HG02852 (cell line): Measurements from ENCODE around the gene MARCHF10.

Experiments
- ATAC-seq: cut with Tn5 transposase; IDR thresholded peaks from one replicate; pipeline ENCODE4 v1.9.1; 2021; ENCODE audit warnings: mild to moderate bottlenecking, moderate library complexity; ENCODE audit not compliant: unreplicated experiment

The MARCHF10 gene

DNA sequence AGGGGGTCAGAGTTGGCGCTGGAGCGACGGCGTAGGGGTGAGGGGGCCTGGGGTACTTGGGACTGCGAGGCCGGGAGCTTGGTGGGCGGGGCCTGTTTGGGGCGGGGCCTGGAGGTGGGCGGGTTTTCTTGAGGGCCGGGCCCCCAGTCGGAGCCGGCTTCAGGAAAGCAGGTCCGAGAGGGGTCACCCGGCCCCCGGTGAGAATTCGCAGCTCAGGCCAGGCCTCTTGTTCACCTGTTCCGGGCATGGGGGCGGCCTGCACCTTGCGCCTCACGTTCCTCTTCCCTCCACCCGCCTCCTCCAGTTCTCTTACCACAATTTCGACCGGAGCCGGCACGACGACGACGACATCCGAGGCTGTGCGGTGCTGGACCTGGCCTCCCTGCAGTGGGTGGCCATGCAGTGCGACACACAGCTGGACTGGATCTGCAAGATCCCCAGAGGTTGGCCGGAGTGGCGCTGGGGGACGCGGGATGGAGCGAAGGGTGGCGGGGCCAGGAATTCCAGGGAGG, 128.2 kb downstream of the MARCHF10 start:
- ATAC-seq: no peak

DNA sequence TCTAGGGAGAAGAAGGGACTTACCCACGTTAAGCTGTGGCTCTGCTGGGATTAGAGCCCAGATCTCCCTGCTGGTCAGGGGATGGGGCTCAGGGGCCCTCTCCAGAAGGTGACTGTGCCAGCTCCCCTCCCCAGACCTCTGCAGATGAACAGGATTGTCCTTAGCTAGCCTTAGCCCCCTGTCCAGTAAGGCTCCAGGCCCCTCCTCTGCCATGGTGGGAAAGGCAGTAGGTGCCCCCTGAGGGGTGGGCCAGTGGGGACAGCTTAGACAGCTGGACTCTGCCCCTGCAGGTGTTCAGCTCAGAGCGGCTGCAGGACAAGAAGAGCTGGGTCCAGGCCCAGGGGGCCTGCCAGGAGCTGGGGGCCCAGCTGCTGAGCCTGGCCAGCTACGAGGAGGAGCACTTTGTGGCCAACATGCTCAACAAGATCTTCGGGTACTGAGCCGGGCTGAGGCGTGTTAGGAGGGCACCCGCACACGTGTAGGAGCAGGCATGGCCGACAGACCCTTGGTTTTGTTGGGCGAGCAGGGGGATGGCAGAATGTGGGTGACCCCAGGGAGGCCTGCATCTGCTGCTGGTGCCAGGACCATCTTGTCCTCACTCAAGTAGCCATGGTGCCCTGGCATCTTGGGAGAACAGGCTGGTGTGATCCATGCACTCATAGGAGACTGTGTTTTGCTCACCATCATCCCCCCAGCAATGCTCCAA, 129.7 kb downstream of the MARCHF10 start:
- ATAC-seq: no peak

DNA sequence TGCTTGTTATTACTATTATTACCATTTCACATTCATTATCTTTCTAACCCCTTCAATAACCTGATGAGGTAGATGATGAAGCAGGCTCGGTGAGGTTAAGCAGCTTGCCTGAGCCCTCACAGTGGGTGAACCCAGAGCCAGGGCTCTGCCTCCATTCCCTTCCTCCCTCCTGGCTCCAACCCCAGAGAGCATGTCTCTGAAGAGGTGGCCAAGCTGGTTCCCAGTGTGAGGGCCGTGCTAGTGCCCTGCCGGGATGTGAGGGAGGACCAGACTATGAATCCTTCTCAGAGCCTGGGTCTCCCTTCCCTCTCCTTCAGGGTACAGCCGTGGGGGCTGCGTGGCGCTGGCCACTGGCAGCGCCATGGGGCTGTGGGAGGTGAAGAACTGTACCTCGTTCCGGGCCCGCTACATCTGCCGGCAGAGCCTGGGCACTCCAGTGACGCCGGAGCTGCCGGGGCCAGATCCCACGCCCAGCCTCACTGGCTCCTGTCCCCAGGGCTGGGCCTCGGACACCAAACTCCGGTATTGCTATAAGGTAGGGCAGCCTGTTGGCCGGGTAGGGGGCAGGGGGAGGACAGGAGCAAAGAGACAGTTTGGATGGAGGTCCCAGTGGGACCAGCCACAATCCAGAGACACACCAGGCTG, 131.0 kb downstream of the MARCHF10 start:
- ATAC-seq: no peak

DNA sequence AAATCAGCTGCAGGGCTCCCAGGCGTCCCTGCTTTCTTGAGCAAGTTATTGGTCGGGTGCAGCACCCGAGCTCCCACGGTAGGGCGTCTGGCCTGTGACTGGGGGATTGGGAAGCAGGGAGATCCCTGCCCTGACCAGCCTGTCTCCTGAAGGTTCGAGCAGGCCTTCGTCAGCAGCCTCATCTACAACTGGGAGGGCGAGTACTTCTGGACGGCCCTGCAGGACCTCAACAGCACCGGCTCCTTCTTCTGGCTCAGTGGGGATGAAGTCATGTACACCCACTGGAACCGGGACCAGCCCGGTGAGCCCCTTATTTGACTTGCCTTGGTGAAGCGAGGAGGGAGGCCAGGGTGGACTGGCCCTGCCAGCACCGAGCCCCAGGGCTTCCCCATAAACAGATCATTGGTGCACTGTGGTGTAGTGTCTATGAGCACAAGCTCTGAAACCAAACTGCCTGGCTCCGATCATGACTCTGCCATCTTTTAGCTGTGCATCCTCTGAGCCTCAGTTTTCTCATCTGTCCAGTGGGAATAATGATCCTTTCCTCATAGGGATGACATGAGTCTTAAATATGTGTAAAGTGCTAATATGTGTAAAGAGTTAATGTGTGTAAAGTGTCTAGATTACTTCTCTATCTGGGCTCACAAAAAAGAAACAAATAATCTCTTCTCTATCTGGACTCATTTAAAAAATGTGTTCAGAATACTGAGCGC, 131.7 kb downstream of the MARCHF10 start:
- ATAC-seq: no peak

DNA sequence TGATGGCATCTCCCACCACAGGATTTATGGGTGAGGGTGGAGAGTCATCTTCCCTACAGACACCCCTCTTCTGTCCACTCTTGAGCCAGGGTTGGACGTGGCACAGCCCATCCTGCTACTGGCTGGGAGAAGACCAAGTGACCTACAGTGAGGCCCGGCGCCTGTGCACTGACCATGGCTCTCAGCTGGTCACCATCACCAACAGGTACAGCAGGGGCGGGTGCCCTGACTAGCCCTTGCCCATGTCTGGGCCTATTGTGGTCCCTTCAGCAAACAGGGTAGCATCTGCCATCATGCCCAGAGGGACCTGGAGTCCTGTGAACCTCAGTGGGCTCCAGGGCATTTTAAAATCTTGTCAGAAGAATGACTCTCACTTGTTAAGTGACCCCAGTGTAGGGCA, 132.4 kb downstream of the MARCHF10 start:
- no peak for ATAC-seq

DNA sequence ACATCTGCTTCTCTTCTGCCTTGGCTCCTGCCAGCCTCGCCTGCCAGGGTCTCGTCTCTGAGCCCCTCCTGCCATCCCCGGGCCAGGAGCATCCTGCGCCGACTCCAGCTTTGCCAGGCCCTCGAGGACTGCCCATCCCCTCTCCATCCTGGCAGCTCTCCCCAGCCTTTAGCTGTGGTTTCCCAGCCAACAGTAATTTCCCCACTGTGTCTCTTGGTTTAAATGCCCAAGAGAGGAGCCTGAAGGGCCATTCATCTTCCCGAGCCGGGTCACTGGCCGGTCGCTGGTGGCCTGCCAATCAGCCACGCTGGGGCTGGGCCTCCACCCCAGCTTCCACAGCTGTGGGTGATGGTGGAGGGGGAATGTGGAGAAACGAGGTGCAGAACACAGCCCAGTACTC, 132.9 kb downstream of the MARCHF10 start:
- ATAC-seq: no peak

DNA sequence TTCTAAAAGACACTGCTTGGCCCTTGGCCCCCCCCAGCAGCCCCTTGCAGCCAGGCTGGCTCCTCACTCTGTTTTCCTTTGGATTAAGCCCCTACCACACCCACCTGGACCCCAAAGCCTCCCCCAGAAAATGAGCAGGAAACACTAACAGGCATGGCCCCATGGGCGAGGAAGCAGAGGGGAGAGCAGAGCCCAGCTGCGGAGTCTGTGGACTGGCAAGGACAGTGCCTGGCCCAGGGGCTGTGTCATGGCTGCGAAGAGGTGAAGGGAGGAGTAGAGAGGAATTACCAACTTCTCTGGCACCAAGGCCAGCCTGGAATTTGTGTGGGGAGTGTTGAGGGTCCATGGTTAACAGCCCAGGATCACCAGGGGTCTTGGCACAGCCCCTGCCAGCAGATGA, 133.3 kb downstream of the MARCHF10 start:
- ATAC-seq: no peak

DNA sequence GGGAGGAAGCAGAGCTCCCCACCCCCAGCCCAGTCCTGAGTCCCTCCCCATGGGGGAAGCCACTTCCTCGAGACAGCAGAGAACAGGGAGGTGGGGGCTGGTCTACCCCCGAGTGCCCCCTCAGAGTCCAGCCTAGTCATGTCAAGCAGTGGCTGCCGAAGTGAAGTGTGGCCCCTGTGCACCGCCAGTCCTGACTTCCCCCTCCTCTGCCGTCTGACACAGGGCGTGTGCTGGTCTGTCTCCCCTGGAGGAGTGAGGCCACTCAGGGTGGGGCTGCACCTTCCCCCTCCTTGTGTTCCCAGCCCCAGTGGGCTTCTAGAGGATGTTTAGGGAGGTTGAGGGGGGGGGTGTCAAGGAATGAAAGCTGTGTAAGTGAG, 133.8 kb downstream of the MARCHF10 start:
- ATAC-seq: no peak

DNA sequence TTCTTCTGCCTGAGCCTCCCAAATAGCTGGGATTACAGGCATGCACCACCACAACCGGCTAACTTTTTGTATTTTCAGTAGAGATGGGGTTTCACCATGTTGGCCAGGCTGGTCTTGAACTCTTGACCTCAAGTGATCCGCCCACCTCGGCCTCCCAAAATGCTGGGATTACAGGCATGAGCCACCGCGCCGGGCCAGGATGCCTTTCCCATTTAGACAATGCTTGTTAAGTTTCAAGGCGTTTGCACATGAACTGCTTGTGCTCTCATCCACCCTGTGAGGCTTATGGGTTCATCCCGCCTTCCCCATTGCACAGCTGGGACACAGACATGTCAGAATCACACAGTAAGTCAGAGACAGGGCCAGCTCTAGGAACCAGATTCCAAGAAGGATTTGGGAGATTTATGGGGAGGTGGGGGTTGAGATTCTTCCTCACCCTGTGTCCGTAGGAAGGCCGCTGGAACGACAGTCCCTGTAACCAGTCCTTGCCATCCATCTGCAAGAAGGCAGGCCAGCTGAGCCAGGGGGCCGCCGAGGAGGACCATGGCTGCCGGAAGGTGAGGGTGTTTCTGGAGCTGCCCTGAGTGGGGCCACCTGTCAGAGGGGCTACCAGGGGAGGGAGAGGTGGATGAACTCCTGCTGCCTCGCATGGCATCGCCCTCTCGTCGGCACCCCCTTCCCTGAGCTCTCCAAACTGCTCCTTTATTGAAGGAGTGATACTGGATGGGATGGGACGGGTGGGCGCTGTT, 134.3 kb downstream of the MARCHF10 start:
- no peak for ATAC-seq

DNA sequence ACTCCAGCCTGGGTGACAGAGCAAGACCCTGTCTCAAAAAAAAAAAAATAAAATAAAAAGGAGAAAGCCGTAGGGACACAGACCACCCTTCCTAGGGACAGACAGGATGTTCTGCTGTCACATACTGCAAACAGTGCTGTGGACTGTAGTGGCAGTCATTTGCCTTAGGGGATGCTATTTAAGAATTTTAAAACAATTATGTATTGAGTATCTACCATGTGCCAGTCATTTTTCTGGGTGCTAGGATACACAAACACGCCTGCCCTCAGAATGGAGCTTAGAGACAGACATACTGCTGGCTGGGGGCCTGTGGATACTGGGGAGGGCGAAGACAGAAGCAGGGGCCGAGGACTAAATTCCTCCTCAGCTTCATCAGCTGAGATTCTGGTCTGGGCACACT, 135.2 kb downstream of the MARCHF10 start:
- ATAC-seq: no peak

DNA sequence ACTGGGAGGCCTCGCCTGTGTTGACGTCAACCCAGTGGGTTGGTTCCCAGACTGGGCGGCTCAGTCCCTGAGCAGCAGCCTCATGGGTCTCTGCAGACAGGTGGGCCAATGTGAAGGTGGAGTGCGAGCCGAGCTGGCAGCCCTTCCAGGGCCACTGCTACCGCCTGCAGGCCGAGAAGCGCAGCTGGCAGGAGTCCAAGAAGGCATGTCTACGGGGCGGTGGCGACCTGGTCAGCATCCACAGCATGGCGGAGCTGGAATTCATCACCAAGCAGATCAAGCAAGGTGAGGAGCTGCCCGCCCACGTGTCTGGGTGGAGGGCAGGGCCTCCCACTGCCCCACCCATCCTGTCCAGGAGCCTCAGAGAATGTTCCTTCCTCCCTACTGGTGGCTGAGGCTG, 136.6 kb downstream of the MARCHF10 start:
- ATAC-seq: no peak

DNA sequence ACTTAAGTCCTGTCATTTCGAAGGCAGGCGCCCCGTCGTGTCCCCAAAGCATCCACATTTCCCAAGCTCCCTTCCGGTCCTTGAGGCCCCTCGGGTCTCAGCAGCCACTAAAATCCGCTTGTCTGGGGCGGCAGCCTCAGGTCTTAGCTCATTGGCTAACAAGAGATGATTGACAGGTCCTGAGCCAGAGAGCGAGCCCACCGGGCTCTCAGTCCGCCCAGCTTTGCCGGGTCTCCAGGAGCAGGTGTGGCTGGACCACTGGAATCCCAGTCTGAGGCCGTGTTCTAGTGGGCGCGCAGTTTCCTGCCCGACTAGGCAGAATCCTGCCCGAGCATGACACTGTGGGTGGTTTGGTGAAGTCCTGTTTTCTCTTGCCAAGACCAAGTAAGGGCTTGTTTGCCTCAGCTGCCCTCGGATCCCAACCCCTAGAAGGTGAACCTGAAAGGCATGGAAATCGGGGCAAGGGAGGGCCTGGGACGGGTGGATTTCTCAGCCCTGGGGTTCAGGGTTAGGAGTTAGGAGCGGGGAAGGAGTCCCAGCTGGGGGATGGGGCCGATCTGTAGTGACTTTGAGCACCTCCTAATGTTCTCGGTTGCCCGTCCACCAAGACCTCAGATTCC, 137.8 kb downstream of the MARCHF10 start:
- ATAC-seq: no peak

DNA sequence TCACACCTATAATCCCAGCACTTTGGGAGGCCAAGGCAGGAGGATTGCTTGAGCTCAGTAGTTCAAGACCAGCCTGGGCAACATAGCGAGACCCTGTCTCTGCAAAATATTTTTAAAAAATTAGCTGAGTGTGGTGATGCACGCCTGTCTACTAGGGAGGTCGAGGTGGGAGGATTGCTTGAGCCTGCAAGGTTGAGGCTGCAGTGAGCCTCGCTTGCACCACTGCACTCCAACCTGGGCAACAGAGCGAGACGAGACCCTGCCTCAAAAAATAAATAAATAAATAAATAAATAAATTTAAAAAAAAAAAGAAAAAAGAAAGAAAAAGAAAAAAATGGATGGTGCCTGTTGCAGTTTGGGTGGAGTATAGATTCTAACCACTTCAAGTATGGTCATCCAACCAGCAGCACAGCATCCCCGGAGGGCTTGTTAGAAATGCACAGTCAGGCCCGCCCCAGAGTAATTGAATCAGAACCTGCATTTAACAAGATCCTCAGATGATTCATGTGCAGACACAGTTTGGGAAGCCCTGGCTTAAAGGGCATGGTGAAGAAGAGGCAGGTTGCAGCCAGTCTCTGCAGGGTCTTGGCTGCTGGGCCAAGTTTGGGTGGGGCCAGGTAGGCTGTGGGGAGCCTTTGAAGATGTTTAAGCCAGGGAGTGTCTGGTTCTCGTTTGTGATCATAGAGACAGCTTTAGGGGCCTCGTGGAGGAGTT, 139.9 kb downstream of the MARCHF10 start:
- ATAC-seq: no peak

DNA sequence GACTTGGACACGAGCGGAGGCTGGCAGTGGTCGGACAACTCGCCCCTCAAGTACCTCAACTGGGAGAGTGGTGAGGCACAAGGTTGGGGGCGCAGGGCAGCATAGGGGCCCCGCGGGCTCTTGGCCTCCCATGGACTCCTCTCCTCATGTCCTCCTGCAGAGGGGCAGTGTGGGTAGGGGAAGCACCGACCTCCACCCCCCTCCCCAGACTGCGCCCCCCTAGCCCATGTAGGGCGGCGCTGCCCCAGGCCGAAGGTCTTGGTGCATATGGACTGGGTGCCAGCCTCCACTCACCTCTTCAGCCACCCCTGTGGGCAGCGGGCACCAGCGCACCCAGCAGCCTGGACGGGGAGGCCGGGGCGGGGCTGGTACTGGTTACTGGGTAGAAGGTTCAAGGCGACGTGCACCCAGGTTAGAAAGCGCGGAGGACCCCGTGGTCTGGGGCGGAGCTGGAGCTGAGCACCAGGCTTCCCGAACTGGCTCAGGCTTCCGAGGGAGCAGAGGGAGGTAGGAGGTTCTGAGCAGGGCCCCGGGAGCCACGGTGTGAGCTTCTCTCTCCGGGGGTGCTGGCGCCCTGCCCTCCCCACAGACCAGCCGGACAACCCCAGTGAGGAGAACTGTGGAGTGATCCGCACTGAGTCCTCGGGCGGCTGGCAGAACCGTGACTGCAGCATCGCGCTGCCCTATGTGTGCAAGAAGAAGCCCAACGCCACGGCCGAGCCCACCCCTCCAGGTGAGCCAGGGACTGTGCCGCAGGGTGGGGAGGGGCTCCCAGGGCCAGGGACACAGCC, 141.1 kb downstream of the MARCHF10 start:
- no peak for ATAC-seq

DNA sequence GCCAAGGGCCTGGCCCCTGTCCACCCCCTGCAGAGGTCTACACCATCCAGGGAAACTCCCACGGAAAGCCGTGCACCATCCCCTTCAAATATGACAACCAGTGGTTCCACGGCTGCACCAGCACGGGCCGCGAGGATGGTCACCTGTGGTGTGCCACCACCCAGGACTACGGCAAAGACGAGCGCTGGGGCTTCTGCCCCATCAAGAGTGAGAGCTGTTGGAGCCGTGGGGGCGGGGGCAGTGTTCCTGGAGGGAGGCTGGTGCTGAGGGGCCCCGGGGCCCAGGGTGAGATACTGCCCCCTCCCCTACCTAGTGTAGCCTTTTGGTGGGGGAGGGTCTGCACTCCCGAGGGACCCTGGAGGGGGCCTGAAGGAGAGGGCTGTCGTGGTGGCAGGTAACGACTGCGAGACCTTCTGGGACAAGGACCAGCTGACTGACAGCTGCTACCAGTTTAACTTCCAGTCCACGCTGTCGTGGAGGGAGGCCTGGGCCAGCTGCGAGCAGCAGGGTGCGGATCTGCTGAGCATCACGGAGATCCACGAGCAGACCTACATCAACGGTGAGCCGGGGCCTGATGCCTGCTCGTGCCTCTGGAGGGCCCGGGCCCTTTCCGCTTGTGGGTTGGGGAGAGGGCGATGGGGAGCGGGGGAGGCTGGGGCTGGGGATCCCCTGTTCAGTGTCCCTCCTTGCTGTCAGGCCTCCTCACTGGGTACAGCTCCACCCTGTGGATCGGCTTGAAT, 141.9 kb downstream of the MARCHF10 start:
- no peak for ATAC-seq

DNA sequence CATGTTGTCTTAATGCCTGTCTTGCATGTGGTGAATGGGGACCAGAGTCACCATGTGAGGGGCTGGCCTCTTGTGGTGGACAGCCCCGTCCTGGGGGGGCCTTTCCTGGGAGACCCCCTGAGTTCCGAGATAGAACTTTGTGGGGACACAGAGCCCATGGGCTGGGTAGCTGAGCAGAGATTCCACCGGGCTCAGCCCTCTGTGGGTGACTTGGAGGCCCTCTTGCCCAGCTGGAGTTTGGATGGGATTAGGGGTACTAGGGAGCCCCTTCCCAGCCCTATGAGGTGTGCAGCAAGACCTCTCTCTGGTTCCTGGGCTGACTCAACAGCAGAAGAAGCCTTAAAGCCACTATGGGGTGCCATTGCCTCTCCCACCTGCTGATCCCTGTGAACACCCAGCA, 142.5 kb downstream of the MARCHF10 start:
- no peak for ATAC-seq

DNA sequence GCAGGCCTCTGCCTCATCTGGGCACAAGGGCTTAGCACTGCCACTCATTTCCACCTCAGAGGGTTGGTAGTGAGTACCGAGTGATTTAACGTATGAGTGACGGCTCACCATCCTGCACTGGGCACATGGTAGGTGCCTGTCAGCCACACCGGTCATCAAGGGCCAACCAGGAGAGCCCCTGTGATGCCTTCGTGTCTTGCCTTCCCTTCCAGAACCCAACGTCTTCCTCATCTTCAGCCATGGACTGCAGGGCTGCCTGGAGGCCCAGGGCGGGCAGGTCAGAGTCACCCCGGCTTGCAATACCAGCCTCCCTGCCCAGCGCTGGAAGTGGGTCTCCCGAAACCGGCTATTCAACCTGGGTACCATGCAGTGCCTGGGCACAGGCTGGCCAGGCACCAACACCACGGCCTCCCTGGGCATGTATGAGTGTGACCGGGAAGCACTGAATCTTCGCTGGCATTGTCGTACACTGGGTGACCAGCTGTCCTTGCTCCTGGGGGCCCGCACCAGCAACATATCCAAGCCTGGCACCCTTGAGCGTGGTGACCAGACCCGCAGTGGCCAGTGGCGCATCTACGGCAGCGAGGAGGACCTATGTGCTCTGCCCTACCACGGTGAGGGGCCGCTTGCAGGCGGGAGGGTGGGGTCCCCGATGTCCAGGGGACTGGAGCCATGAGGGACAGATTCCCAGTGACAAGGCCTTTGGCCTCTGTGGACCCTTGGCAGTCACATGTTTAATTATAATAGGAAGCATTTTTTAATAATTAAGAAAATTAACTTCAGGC, 143.6 kb downstream of the MARCHF10 start:
- no peak for ATAC-seq

DNA sequence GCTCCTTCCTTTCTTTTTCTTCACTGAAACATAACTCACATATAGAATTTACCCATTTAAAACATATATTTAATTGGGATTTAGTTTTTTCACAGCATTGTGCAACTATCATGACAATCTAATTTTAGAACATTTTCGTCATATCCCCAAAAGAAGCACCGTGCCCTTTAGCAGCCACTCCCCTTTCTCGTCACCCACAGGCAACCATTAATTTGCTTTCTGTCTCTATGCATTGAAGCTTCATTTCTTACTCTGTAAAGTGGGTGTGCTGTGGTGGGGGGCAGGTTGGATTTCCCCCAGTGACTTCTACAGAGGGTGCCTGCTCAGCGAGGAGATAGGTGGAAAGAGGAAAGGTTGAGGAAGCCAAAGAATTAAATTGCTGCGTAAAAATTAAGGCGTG, 144.8 kb downstream of the MARCHF10 start:
- no peak for ATAC-seq
